GM21515 (cell line): Measurements from ENCODE around the gene EFNA3.

Experiments
- ATAC-seq: cut with Tn5 transposase; IDR thresholded peaks from one replicate; pipeline ENCODE4 v1.9.1; 2021; ENCODE audit not compliant: unreplicated experiment

EFNA3 gene

GRCh38 chr1:155083052-155083541 is 4.5 kb downstream of the EFNA3 start:
- no peak for ATAC-seq

DNA sequence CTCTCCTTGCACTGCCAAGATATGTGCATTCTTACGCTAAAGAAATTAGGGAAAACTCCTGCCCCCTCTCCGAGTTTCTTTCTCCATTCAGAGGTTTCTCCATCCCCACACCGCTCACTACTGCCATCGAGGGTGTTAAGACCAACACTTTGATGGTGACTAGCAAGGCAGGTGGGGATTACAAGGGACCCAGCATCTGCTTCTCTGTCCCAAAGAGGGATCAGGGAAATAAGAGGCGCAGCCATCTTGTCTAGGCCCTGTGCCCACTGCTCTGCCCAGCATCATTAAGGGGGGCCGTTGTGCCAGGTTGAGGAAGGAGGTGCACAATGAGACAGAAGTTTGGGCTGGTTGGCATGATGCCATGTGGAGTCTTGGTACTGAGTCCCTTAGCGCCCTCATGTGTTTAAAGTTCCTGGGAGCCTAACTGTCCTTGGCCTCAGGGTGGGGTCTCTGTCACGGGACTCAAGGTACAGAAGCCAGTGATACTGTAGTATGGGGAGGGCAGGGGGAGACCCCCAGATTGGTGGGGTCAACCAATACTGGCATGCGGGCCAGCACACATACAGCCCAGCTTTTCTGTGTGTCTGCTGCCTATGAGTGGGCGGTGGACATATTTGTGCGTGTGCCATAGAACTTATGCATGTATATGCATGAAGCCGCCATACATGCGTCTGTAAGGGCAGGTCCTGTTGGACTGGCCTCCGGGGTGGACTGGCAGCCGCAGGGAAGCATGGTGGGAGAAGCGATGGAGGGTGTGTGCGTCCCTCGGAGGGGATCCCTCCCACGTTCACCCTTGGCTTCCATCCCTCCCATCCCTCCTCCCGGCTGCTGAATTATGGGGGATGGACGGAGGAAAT is 5.5 kb downstream of the EFNA3 start:
- ATAC-seq: no peak

GRCh38 chr1:155084722-155085503 is 6.3 kb downstream of the EFNA3 start:
- peak; percentile 64 for ATAC-seq

- no peak for ATAC-seq
Observed at GRCh38 chr1:155085504-155086127, 7.0 kb downstream of the EFNA3 start.

DNA sequence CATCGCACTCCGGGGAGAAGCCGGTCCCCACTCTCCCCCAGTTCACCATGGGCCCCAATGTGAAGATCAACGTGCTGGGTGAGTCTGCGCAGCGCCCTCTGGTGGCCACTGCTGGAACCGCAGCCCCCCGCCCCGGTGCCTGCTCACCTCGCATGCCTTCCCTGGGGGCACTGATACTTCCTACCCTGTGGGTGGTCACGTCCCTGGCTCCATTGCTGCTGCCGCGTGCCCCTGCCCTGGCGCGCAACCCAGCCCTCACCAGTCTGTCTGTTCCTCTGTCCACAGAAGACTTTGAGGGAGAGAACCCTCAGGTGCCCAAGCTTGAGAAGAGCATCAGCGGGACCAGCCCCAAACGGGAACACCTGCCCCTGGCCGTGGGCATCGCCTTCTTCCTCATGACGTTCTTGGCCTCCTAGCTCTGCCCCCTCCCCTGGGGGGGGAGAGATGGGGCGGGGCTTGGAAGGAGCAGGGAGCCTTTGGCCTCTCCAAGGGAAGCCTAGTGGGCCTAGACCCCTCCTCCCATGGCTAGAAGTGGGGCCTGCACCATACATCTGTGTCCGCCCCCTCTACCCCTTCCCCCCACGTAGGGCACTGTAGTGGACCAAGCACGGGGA is 7.6 kb downstream of the EFNA3 start:
- ATAC-seq: no peak

DNA sequence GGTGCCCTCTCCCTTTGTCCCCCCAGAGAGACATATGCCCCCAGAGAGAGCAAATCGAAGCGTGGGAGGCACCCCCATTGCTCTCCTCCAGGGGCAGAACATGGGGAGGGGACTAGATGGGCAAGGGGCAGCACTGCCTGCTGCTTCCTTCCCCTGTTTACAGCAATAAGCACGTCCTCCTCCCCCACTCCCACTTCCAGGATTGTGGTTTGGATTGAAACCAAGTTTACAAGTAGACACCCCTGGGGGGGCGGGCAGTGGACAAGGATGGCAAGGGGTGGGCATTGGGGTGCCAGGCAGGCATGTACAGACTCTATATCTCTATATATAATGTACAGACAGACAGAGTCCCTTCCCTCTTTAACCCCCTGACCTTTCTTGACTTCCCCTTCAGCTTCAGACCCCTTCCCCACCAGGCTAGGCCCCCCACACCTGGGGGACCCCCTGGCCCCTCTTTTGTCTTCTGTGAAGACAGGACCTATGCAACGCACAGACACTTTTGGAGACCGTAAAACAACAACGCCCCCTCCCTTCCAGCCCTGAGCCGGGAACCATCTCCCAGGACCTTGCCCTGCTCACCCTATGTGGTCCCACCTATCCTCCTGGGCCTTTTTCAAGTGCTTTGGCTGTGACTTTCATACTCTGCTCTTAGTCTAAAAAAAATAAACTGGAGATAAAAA is 8.4 kb downstream of the EFNA3 start:
- no peak for ATAC-seq

DNA sequence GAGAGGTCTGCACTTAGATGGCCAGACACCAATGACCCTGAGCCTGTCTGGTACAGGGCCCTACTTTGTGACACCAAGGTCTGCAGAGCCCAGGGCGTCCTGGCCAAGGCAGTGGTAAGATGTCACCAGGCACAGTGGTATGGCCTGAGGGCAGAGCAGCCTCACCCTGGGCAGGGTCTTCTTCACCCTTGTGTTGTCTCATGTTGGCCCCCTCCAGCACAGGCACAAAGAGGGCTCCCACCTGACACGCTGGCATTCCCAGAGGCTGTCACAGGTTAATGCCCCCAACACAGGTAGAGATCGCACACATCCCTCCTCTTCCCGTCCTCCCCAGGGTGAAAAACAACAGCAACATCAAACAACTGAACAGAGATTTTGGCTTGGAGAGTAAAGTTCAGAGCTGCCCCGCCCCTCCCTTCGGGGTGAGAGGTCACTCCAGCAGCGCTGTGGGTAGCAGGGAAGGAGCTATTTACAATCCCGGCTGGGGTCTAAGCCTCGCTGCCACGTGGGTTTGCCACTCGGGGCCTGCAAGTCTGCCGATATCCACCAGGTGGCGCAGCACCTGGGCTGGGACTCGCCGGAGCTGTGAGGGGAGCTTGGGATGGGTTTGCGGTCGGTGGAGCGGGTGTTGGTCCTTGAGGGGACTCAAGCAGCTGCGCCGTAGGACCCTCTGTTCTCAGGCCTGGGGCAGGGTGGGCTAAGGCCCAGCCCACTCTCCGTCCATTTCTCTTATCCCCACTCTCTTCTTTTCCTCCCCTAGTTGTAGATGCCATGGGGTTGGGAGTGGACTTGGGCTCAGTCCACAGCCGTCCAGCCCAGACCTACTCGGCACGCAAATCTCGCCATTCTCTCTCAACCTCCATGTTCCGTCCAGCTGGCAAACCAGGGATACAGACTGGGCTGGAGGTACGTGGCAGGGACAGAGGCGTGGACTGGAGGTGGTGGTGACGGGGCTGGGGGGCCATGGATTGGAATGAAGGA is 12.7 kb downstream of the EFNA3 start:
- ATAC-seq: no peak

DNA sequence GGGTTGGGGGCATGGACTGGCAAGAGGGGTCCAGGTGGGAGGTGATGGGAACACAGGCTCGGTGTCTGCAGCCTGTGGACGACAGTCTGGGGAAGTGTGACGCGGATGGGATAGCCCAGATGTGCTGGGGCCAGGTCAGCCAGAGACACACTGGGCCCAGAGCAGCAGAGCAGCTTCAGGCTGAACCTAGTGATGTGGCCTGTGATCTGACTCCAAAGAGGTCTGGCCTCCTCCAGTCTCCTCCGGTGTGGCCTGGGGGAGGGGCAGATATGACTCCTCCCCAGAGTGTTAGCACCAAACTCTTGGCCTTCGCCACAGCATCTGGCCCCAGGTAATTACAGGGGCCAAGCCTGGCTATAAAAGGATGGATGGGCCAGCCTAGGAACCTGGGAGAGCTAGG is 13.5 kb downstream of the EFNA3 start:
- no peak for ATAC-seq

GRCh38 chr1:155092641-155093040 is 14.0 kb downstream of the EFNA3 start:
- ATAC-seq: no peak

GRCh38 chr1:155093911-155094621 is 15.4 kb downstream of the EFNA3 start:
- no peak for ATAC-seq

DNA sequence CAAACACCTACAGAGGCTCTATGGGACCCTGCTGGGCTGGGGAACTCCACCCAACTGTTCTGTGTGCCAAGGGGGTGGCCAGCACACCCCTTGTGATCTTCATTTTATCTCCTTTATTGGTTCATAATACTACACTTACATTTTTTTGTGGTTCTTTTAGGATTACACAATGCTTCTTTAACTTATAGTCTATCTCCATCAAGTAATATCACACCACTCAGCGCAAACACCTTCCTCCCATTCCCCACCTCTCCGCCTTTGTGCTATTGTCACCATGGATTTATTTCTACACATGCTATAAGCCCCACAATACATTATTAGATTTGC is 15.9 kb downstream of the EFNA3 start:
- no peak for ATAC-seq

- no peak for ATAC-seq
Observed at GRCh38 chr1:155099331-155099730, 20.7 kb downstream of the EFNA3 start.

GRCh38 chr1:155103325-155103724 is 24.7 kb downstream of the EFNA3 start:
- no peak for ATAC-seq

DNA sequence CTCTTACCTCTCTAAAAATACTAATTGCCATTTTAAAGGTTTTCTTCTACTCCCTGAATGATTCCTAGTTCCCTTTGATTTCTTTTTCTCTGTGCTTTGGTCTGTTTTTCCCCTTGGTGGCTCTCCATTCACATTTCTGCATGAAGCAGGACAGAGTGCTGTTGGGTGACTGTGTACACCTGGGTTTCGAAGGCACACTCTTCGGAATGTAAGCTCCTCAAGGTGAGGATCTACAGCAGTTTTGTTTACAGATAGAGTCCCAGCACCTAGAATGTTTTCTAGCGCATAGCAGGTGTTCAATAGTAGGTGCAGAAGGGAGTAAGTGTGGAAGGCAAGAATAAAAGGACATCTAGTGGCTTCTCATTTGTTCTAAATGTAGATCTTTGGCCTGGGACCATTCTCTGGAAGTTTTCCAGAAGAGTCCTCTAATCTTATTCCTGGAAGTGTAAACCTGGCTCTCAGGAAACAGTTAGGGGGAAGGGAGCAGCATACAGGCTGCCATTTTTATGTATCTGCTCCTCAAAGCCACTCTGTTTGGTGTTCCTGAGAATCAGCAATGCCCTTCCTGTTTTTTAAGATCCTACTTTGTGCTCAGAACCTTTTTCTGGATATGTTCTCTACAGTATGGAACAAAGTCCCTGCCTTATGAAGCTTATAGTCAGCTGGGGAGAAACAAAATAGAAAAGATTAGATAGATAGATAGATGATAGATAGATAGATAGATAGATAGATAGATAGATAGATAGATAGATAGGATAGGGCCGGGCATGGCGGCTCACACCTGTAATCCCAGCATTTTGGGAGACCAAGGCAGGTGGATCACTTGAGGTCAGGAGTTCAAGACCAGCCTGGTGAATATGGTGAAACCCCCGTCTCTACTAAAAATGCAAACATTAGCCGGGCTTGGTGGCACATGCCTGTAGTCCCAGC is 26.2 kb downstream of the EFNA3 start:
- no peak for ATAC-seq

DNA sequence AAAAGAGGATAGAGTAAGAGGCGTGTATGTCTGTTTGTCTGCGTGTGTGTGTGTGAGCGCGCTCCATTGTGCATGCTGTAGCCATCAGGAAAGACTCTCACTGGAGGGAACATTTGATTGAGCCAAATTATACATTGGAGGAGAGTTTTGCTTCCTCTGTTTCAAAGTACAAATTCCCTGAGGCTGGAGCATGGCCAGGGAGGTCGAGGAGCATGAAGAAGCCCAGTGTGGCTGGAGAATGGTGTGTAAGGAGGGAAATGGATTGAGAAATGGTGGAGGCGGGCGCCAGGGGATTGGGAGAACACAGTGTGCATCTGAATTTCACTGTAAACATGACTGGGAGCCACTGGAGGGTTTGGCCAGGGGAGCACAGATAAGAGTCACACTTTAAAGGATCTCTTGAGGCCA is 27.0 kb downstream of the EFNA3 start:
- no peak for ATAC-seq

GRCh38 chr1:155106862-155107261 is 28.2 kb downstream of the EFNA3 start:
- ATAC-seq: no peak

DNA sequence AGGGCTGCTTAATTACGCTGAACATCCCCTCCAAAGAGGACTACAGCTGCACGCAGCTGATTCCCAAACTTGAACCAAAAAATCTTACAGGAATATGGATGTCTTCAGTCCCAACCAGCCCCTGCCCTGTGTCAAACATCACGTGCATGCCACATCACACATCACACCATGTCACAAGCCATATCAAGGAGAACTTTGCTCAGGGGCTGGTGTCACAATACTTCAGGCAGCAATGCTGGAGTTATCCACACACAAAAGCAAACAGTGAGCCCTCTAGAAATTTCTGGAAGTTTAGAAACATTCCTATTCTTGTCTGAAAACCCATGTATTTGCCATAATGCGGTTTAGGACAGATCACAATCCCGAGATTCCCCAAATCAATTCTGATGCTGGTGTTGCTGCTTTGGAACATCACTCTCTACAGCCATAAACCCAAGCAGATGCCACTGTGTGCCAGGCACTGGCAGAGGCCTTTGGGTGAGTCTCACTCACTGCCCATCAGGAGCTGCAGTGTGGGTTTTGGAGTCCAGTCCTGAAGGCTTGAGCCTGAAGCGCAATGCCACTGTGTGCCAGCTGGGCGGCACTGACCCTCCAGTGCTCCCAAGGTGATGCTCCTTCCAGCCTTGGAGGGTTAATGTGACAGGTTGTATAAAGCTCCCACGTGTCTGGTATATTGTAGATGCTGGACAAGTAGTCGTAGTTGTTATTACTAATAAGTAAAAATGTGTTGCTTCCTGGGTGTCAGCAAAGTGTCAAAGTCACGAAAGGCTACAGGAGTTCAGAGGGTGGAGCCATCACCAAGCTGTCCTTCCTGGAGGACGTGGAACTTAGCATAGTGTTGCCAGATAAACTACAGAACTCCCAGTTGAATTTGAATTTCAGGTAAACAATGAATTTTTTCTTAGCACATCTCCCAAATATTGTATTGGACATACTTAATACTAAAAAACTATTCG is 28.9 kb downstream of the EFNA3 start:
- no peak for ATAC-seq
